A549 (cell line): Measurements from ENCODE around the gene SCTR. TPM values are rescaled to one million over a fixed set of nuclear protein-coding genes. Genes with fewer than 3 reads are reported as not detected.

Source experiments
- ATAC-seq, 2 experiments: fragments of 200-7000 bp in 1 of 2; fragments of >200 bp in 1 of 2; cut with Nextera tagmentation in 1 of 2; cut with Tn5 transposase in 1 of 2; 3 replicates each; pipeline versions ENCODE4 v1.8.0 to v1.9.1; 2018 to 2020; ENCODE audit warnings: mild to moderate bottlenecking in 1 of 2, moderate library complexity in 1 of 2
- CTCF ChIA-PET: fragments of 300-600 bp; sonication (Branson Sonifier 250); formaldehyde crosslinking; extraction: SDS; loops from one replicate; lab custom pipeline; 2021; ENCODE audit warnings: antibody characterized with exemption, inconsistent platforms; lab: Yijun Ruan, JAX
- POLR2A ChIA-PET: fragments of 350-600 bp; formaldehyde crosslinking; extraction: SDS; loops from one replicate; lab custom pipeline; 2021; ENCODE audit warnings: antibody characterized with exemption, inconsistent platforms; lab: Yijun Ruan, JAX
- DNase-seq, 2 experiments: peaks; one replicate each; pipeline versions ENCODE4 v3.0.0 to v3.0.0-alpha.2; 2011 to 2016; ENCODE audit warnings: low read depth in 1 of 2, low spot score in 1 of 2
- FAIRE-seq: peaks from 2 replicates; lab custom pipeline; 2011; peaks lifted over from hg19 to GRCh38; lab: Jason Lieb, UNC
- H3K27ac ChIP-seq, 2 experiments: fragments of >200 bp; sonication (Bioruptor Twin); formaldehyde crosslinking; 3 replicates each; pipeline ENCODE4 v1.5.1; 2016 to 2017
- H3K4me1 ChIP-seq: fragments of >200 bp; sonication (Bioruptor Twin); formaldehyde crosslinking; 3 replicates; pipeline ENCODE4 v1.6.1; 2016
- H3K4me2 ChIP-seq: fragments of >200 bp; sonication (Bioruptor Twin); formaldehyde crosslinking; 3 replicates; pipeline ENCODE4 v1.6.1; 2016
- H3K4me3 ChIP-seq: fragments of >200 bp; sonication (Bioruptor Twin); formaldehyde crosslinking; 3 replicates; pipeline ENCODE4 v1.5.1; 2016
- H3K9me3 ChIP-seq: fragments of >200 bp; sonication (Bioruptor Twin); formaldehyde crosslinking; 3 replicates; pipeline ENCODE4 v1.6.1; 2016
- CHD2 ChIP-seq: fragments of 150-350 bp; IDR thresholded peaks from 2 replicates; pipeline ENCODE4 v1.6.1; 2014; ENCODE audit warnings: low read length; ENCODE audit not compliant: partially characterized antibody
- ESRRA ChIP-seq: fragments of 150-350 bp; IDR thresholded peaks from 2 replicates; pipeline ENCODE4 v1.6.1; 2014; ENCODE audit warnings: mild to moderate bottlenecking, low read length, borderline replicate concordance
- HDAC2 ChIP-seq: fragments of 200-600 bp; sonication (generic); IDR thresholded peaks from 2 replicates; pipeline ENCODE4 v1.6.1; 2016
- HOXA7 ChIP-seq: fragments of 250-450 bp; sonication (Bioruptor Pico); IDR thresholded peaks from 2 replicates; pipeline ENCODE4 v1.5.0; 2020; ENCODE audit warnings: mild to moderate bottlenecking, moderate library complexity
- MYC ChIP-seq: IDR thresholded peaks from 2 replicates; pipeline ENCODE4 v1.6.1; 2012; ENCODE audit warnings: mild to moderate bottlenecking, inconsistent platforms, low read length, improper control_type of control experiment, borderline replicate concordance
- NPAS2 ChIP-seq: fragments of 250-450 bp; sonication (Bioruptor Pico); IDR thresholded peaks from 2 replicates; pipeline ENCODE4 v1.8.0; 2022; ENCODE audit warnings: mild to moderate bottlenecking, moderate library complexity, borderline replicate concordance
- PHF8 ChIP-seq: fragments of 200-600 bp; sonication (generic); IDR thresholded peaks from 2 replicates; pipeline ENCODE4 v1.6.1; 2016; ENCODE audit warnings: low read depth, mild to moderate bottlenecking, antibody characterized with exemption, moderate library complexity, borderline replicate concordance
- RNF2 ChIP-seq: fragments of 200-600 bp; sonication (generic); IDR thresholded peaks from 2 replicates; pipeline ENCODE4 v1.6.1; 2016; ENCODE audit warnings: low read depth, mild to moderate bottlenecking, antibody characterized with exemption, moderate library complexity, borderline replicate concordance
- WGBS: methylation state at CpG from one replicate; pipeline ENCODE4 v1.1.6; 2017; ENCODE audit errors: missing lambda C conversion rate; 5-methylcytosine and 5-hydroxymethylcytosine counted together
- polyA plus RNA-seq, 4 experiments: library from polyadenylated mRNA; depleted of rRNA in 3 of 4; stranded (reverse); fragments of >200 nt; fragmentation: RNase III in 1 of 4; extraction: RNeasy Plus Mini Kit Qiagen cat#74134 plus additional on column Dnase treatment in 1 of 4; gene quantifications; 2 replicates in 3 of 4; 3 replicates in 1 of 4; pipeline ENCODE4 v1.2.3, GENCODE V29; 2011 to 2017
- TF ChIP-seq, protein P1 (sequence below): fragments of 200-600 bp; sonication (generic); IDR thresholded peaks from 2 replicates; pipeline ENCODE4 v1.6.1; 2016; ENCODE audit warnings: antibody characterized with exemption, mild to moderate bottlenecking, moderate library complexity
- TF ChIP-seq, protein P2 (sequence below): fragments of >200 bp; sonication (Bioruptor Twin); formaldehyde crosslinking; IDR thresholded peaks from 3 replicates; pipeline ENCODE4 v1.5.1; 2016

SCTR gene
- polyA plus RNA-seq, 2 of the 4 experiments (the other 2 are of a cell fraction) = not detected

DNA sequence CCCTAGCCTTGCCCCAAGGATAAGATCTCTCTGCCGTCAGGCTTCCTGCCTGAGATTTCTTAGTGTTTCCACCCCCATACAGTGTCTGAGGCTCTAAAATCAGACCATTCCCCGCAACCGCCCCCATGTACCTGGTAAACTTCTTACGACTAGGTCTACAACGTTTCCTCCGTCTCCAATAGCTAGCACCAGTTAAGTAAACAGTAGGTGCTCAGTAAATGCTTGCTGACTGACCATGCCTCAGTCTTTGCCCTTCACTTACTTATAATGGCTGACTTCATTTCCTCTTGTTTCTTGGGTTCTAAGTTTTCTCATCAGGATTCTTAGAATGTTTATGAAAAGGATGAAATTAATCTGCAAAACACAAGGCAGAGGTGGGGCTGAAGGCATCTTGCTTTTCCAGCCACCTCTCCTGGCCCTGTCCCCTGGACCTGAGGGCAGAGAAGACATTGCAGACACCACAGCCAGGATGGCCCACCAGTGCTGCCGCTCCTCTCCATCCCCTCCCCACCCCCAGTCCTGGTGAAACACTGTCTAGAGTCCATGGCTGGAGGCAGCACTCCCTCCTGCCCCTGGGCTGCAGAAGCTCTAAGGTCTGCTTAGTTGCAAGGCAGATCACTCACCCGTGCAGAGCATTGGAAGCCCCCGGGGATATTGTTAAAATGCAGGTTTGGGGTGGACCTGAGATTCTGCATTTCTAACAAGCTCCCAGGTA is 75.7 kb downstream of the SCTR start:
- no peak overlapping the region for H3K27ac ChIP-seq
- no peak overlapping the region for H3K4me2 ChIP-seq
- no peak for TF ChIP-seq CHD2
- no peak for TF ChIP-seq HOXA7
- TF ChIP-seq, protein P1, sequence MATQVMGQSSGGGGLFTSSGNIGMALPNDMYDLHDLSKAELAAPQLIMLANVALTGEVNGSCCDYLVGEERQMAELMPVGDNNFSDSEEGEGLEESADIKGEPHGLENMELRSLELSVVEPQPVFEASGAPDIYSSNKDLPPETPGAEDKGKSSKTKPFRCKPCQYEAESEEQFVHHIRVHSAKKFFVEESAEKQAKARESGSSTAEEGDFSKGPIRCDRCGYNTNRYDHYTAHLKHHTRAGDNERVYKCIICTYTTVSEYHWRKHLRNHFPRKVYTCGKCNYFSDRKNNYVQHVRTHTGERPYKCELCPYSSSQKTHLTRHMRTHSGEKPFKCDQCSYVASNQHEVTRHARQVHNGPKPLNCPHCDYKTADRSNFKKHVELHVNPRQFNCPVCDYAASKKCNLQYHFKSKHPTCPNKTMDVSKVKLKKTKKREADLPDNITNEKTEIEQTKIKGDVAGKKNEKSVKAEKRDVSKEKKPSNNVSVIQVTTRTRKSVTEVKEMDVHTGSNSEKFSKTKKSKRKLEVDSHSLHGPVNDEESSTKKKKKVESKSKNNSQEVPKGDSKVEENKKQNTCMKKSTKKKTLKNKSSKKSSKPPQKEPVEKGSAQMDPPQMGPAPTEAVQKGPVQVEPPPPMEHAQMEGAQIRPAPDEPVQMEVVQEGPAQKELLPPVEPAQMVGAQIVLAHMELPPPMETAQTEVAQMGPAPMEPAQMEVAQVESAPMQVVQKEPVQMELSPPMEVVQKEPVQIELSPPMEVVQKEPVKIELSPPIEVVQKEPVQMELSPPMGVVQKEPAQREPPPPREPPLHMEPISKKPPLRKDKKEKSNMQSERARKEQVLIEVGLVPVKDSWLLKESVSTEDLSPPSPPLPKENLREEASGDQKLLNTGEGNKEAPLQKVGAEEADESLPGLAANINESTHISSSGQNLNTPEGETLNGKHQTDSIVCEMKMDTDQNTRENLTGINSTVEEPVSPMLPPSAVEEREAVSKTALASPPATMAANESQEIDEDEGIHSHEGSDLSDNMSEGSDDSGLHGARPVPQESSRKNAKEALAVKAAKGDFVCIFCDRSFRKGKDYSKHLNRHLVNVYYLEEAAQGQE = no peak
- TF ChIP-seq MYC = no peak
- ChIA-PET POLR2A (no interaction called here), CTCF (interaction anchor here (0.7 to 3.4 kb wide), 2 partner anchors 28 to 83 kb away, joined by 3 to 8 read pairs; no protein-coding TSS in a partner anchor)
- 77% methylated on average over 9 of the region's 9 CpGs for WGBS
- H3K9me3 ChIP-seq = no peaks in the 10 kb centered on the region
- no peak for FAIRE-seq
- no peak for ATAC-seq
- H3K4me3 ChIP-seq = no peak overlapping the region
- no peaks in the 10 kb centered on the region for H3K4me1 ChIP-seq
- DNase-seq = no peak

DNA sequence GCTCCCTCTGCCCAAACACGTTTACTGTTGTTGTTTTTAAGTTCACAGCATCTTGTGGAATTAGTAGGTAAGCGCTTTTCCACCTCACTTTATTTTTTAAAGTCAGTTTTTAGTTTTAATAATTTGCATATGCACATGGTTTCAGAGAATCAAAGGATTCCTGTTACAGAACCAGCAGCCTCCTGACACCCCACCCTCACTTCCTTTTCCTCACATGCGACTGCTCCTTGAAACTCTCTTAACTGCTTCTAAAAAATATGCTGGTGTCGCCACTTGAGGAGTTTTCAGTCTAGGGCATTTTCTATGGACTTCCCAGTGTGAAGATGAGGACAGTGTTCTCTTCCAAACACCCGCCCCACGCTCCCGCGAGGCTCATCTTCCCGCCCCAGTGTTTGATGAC is 78.2 kb downstream of the SCTR start:
- CTCF ChIA-PET = interaction anchor here (0.6 to 1.1 kb wide), 2 partner anchors 14 to 16 kb away, joined by 3 read pairs; no protein-coding TSS in a partner anchor
- 77% methylated on average over 9 of the region's 9 CpGs for WGBS

More for the DNA sequence above, 78.2 kb downstream of the SCTR start:
- H3K27ac ChIP-seq = no peak overlapping the region
- ATAC-seq (no peak), FAIRE-seq (no peak)
- no peaks in the 10 kb centered on the region for H3K9me3 ChIP-seq
- H3K4me1 ChIP-seq = no peaks in the 10 kb centered on the region
- POLR2A ChIA-PET = no interaction called here
- TF ChIP-seq NPAS2 (CRISPR knock-in tag) = no peak
- TF ChIP-seq RNF2 = no peak
- TF ChIP-seq PHF8 = no peak
- TF ChIP-seq HDAC2 = no peak
- TF ChIP-seq, protein P2, sequence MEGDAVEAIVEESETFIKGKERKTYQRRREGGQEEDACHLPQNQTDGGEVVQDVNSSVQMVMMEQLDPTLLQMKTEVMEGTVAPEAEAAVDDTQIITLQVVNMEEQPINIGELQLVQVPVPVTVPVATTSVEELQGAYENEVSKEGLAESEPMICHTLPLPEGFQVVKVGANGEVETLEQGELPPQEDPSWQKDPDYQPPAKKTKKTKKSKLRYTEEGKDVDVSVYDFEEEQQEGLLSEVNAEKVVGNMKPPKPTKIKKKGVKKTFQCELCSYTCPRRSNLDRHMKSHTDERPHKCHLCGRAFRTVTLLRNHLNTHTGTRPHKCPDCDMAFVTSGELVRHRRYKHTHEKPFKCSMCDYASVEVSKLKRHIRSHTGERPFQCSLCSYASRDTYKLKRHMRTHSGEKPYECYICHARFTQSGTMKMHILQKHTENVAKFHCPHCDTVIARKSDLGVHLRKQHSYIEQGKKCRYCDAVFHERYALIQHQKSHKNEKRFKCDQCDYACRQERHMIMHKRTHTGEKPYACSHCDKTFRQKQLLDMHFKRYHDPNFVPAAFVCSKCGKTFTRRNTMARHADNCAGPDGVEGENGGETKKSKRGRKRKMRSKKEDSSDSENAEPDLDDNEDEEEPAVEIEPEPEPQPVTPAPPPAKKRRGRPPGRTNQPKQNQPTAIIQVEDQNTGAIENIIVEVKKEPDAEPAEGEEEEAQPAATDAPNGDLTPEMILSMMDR = no peak
- no peak for TF ChIP-seq ESRRA
- TF ChIP-seq, protein P1 = no peak
- TF ChIP-seq, all 56 proteins: peak for 0
- Histone ChIP-seq H3K4me2 (no peak overlapping the region), H3K4me3 (no peak overlapping the region)
- DNase-seq = no peak
